Activated CD4-positive, alpha-beta memory T cell treated with anti-CD3 and anti-CD28 coated beads for 36 hours (primary cell): ENCODE data around the gene ZNF580. TPM values are rescaled to one million over a fixed set of nuclear protein-coding genes. Genes with fewer than 3 reads are reported as not detected.

Source experiments
- CTCF ChIA-PET: fragments of 350-600 bp; sonication (Branson Sonifier 250); formaldehyde crosslinking; loops from one replicate; lab custom pipeline; 2021; ENCODE audit warnings: antibody characterized with exemption, inconsistent platforms; lab: Charles Lee
- POLR2A ChIA-PET: fragments of 350-600 bp; sonication (Branson Sonifier 250); formaldehyde crosslinking; loops from one replicate; lab custom pipeline; 2021; ENCODE audit warnings: antibody characterized with exemption; lab: Charles Lee
- DNase-seq: peaks from one replicate; pipeline ENCODE4 v3.0.0-alpha.2; 2020
- H3K27ac Mint-ChIP-seq: one replicate; pipeline ENCODE4 v1.8.0; 2021; ENCODE audit warnings: mixed read lengths
- H3K27me3 Mint-ChIP-seq: one replicate; pipeline ENCODE4 v1.8.0; 2021; ENCODE audit warnings: mixed read lengths
- H3K36me3 Mint-ChIP-seq: one replicate; pipeline ENCODE4 v1.8.0; 2021; ENCODE audit warnings: mixed read lengths
- H3K4me1 Mint-ChIP-seq: one replicate; pipeline ENCODE4 v1.8.0; 2021; ENCODE audit warnings: low read depth, mixed read lengths
- H3K4me3 Mint-ChIP-seq: one replicate; pipeline ENCODE4 v1.8.0; 2021; ENCODE audit warnings: mild to moderate bottlenecking, mixed read lengths
- H3K9me3 Mint-ChIP-seq: one replicate; pipeline ENCODE4 v1.8.0; 2021; ENCODE audit warnings: mixed read lengths
- intact Hi-C: fragments of 100-400 bp; cut with micrococcal nuclease; formaldehyde crosslinking; loops from one replicate; pipeline ENCODE4 v1.15.1; 2023
- total RNA-seq, 2 experiments: library from RNA; stranded (reverse); gene quantifications; one replicate each; pipeline ENCODE4 v1.2.3, GENCODE V29; 2021

The ZNF580 gene
- total RNA-seq, 2 experiments from 2014 or later = 23.4 to 23.5 TPM

GRCh38 chr19:55626350-55626749 is 14.5 kb upstream of the ZNF580 start:
- intact Hi-C loops = loop anchor here (1.0 kb wide), 1 partner anchor 28 kb away; no protein-coding TSS in a partner anchor
- Mint-ChIP-seq H3K4me1 (peaks cover 28% of the 10 kb centered on the region), H3K27me3 (no peaks in the 10 kb centered on the region), H3K9me3 (no peaks in the 10 kb centered on the region), H3K4me3 (peak overlapping the region; percentile 42), H3K36me3 (no peaks in the 10 kb centered on the region), H3K27ac (peak overlapping the region; percentile 71)
- peak; percentile 76 for DNase-seq
- CTCF ChIA-PET = interaction anchor here (1.0 to 3.3 kb wide), 10 partner anchors 12 to 538 kb away, joined by 3 to 26 read pairs (median 6); partner anchors contain the start of gene ZNF865
- POLR2A ChIA-PET = interaction anchor here (1.0 to 2.0 kb wide), 5 partner anchors 9 to 371 kb away, joined by 3 to 5 read pairs (median 4); partner anchors contain the start of genes FIZ1, ZNF580 and ZNF865

GRCh38 chr19:55632463-55632834 is 8.4 kb upstream of the ZNF580 start:
- ChIA-PET POLR2A (interaction anchor here (0.6 to 2.1 kb wide), 6 partner anchors 10 to 373 kb away, joined by 3 to 6 read pairs (median 4); partner anchors contain the start of genes FIZ1, PPP6R1, UBE2S and ZNF581), CTCF (interaction anchor here (0.7 to 3.8 kb wide), 45 partner anchors 8 to 701 kb away, joined by 3 to 36 read pairs (median 5); partner anchors contain the start of genes CCDC106, FIZ1, ISOC2 and PPP1R12C)
- H3K27me3 Mint-ChIP-seq = no peaks in the 10 kb centered on the region
- peaks cover 5% of the 10 kb centered on the region for H3K36me3 Mint-ChIP-seq
- H3K9me3 Mint-ChIP-seq = no peaks in the 10 kb centered on the region
- H3K27ac Mint-ChIP-seq = no peak overlapping the region
- H3K4me1 Mint-ChIP-seq = peaks cover 39% of the 10 kb centered on the region
- peak; percentile 88 for DNase-seq
- no peak overlapping the region for H3K4me3 Mint-ChIP-seq
- intact Hi-C loops = loop anchor here (1.0 to 5.0 kb wide), 3 partner anchors 8 to 165 kb away; partner anchors contain the start of gene ZNF784

- POLR2A ChIA-PET = interaction anchor here (0.8 to 2.1 kb wide), 5 partner anchors 9 to 507 kb away, joined by 3 to 6 read pairs (median 4); partner anchors contain the start of genes FIZ1, ZNF581 and ZNF784
- Mint-ChIP-seq H3K9me3 (no peaks in the 10 kb centered on the region), H3K27ac (peak overlapping the region; percentile 99), H3K4me1 (peaks cover 49% of the 10 kb centered on the region), H3K36me3 (peaks cover 9% of the 10 kb centered on the region), H3K27me3 (no peaks in the 10 kb centered on the region), H3K4me3 (peak overlapping the region; percentile 99)
- CTCF ChIA-PET = interaction anchor here (0.9 to 3.8 kb wide), 19 partner anchors 9 to 439 kb away, joined by 3 to 36 read pairs (median 16); partner anchors contain the start of genes CCDC106, KMT5C, U2AF2 and ZNF579
- DNase-seq = no peak
- intact Hi-C loops = loop anchor here (2.0 to 5.0 kb wide), 2 partner anchors 41 to 167 kb away; partner anchors contain the start of gene EPN1
Observed at GRCh38 chr19:55633861-55634260, 6.9 kb upstream of the ZNF580 start.

GRCh38 chr19:55635334-55635717 is 5.5 kb upstream of the ZNF580 start:
- H3K36me3 Mint-ChIP-seq = peaks cover 13% of the 10 kb centered on the region
- peaks cover 2% of the 10 kb centered on the region for H3K9me3 Mint-ChIP-seq
- intact Hi-C loops = loop anchor here (1.0 to 2.0 kb wide), 2 partner anchors 8 to 39 kb away; partner anchors contain the start of genes EPN1 and ZNF581
- H3K27me3 Mint-ChIP-seq = no peaks in the 10 kb centered on the region
- ChIA-PET POLR2A (interaction anchor here (1.0 to 1.6 kb wide), 3 partner anchors 9 to 150 kb away, joined by 3 to 5 read pairs (median 5); partner anchors contain the start of gene NAT14), CTCF (interaction anchor here (0.6 to 5.0 kb wide), 6 partner anchors 10 to 174 kb away, joined by 3 to 26 read pairs (median 4); partner anchors contain the start of genes ISOC2, ZNF784 and ZNF865)
- peak; percentile 53 for DNase-seq
- H3K4me3 Mint-ChIP-seq = peak overlapping the region; percentile 99
- H3K27ac Mint-ChIP-seq = peak overlapping the region; percentile 99
- peaks cover 61% of the 10 kb centered on the region for H3K4me1 Mint-ChIP-seq

- no peak for DNase-seq
Observed at GRCh38 chr19:55635856-55636440, 4.9 kb upstream of the ZNF580 start.

GRCh38 chr19:55636723-55637122 is 4.1 kb upstream of the ZNF580 start:
- Mint-ChIP-seq H3K9me3 (peaks cover 2% of the 10 kb centered on the region), H3K27me3 (no peaks in the 10 kb centered on the region), H3K27ac (peak overlapping the region; percentile 99), H3K4me3 (peak overlapping the region; percentile 99), H3K4me1 (peaks cover 61% of the 10 kb centered on the region), H3K36me3 (peaks cover 17% of the 10 kb centered on the region)
- intact Hi-C loops = no loop called here
- ChIA-PET CTCF (interaction anchor here (0.8 to 5.0 kb wide), 7 partner anchors 11 to 133 kb away, joined by 4 to 26 read pairs (median 5); partner anchors contain the start of genes FIZ1 and ZNF784), POLR2A (interaction anchor here (1.0 to 1.8 kb wide), 5 partner anchors 11 to 254 kb away, joined by 3 to 5 read pairs (median 4); partner anchors contain the start of genes CCDC106, NAT14 and U2AF2)
- no peak for DNase-seq

More at GRCh38 chr19:55635856-55636440, 4.9 kb upstream of the ZNF580 start:
- CTCF ChIA-PET = interaction anchor here (1.0 to 5.0 kb wide), 6 partner anchors 10 to 132 kb away, joined by 4 to 26 read pairs (median 6); partner anchors contain the start of genes FIZ1 and ZNF784
- POLR2A ChIA-PET = interaction anchor here (0.5 to 1.6 kb wide), 3 partner anchors 132 to 389 kb away, joined by 3 to 8 read pairs (median 3); partner anchors contain the start of gene NAT14
- Mint-ChIP-seq H3K9me3 (peaks cover 2% of the 10 kb centered on the region), H3K4me3 (peak overlapping the region; percentile 99), H3K27me3 (no peaks in the 10 kb centered on the region), H3K36me3 (peaks cover 13% of the 10 kb centered on the region), H3K4me1 (peaks cover 64% of the 10 kb centered on the region), H3K27ac (peak overlapping the region; percentile 99)
- intact Hi-C loops = loop anchor here (1.0 to 2.0 kb wide), 2 partner anchors 7 to 39 kb away; partner anchors contain the start of genes EPN1 and ZNF581

- Mint-ChIP-seq H3K4me3 (no peak overlapping the region), H3K27ac (peak overlapping the region; percentile 71), H3K9me3 (peaks cover 2% of the 10 kb centered on the region), H3K4me1 (peaks cover 54% of the 10 kb centered on the region), H3K27me3 (no peaks in the 10 kb centered on the region), H3K36me3 (peaks cover 17% of the 10 kb centered on the region)
- intact Hi-C loops = no loop called here
- ChIA-PET CTCF (interaction anchor here (0.7 to 5.0 kb wide), 9 partner anchors 12 to 133 kb away, joined by 3 to 26 read pairs (median 4); partner anchors contain the start of genes FIZ1, U2AF2 and ZNF784), POLR2A (interaction anchor here (1.6 to 1.8 kb wide), 3 partner anchors 10 to 255 kb away, joined by 4 to 5 read pairs (median 5); partner anchors contain the start of genes CCDC106 and U2AF2)
- DNase-seq = no peak
Observed at GRCh38 chr19:55637534-55637933, 3.3 kb upstream of the ZNF580 start.

GRCh38 chr19:55638864-55639359 is 1.9 kb upstream of the ZNF580 start:
- peak; percentile 81 for DNase-seq
- H3K4me1 Mint-ChIP-seq = peaks cover 60% of the 10 kb centered on the region
- intact Hi-C loops = no loop called here
- H3K36me3 Mint-ChIP-seq = peaks cover 25% of the 10 kb centered on the region
- peak overlapping the region; percentile 81 for H3K27ac Mint-ChIP-seq
- ChIA-PET CTCF (interaction anchor here (0.6 to 5.0 kb wide), 8 partner anchors 8 to 135 kb away, joined by 3 to 26 read pairs (median 4); partner anchors contain the start of genes FIZ1, U2AF2 and ZNF784), POLR2A (no interaction called here)
- H3K27me3 Mint-ChIP-seq = no peaks in the 10 kb centered on the region
- H3K4me3 Mint-ChIP-seq = peak overlapping the region; percentile 51
- H3K9me3 Mint-ChIP-seq = peaks cover 2% of the 10 kb centered on the region

- DNase-seq = peak; percentile 81
- Mint-ChIP-seq H3K4me1 (peaks cover 59% of the 10 kb centered on the region), H3K36me3 (peaks cover 25% of the 10 kb centered on the region), H3K27ac (peak overlapping the region; percentile 88), H3K4me3 (peak overlapping the region; percentile 77), H3K9me3 (peaks cover 2% of the 10 kb centered on the region), H3K27me3 (no peaks in the 10 kb centered on the region)
- intact Hi-C loops = loop anchor here (5.0 kb wide), 1 partner anchor 383 kb away; the partner anchor contains the start of gene PPP6R1
- CTCF ChIA-PET = interaction anchor here (0.5 to 5.0 kb wide), 6 partner anchors 14 to 125 kb away, joined by 3 to 26 read pairs (median 4); partner anchors contain the start of genes FIZ1, U2AF2 and ZNF784
- POLR2A ChIA-PET = interaction anchor here (1.9 kb wide), 1 partner anchor 14 kb away, joined by 4 read pairs; no protein-coding TSS in a partner anchor
Observed at GRCh38 chr19:55640043-55640576, 692 bp upstream of the ZNF580 start.

- Mint-ChIP-seq H3K27me3 (no peaks in the 10 kb centered on the region), H3K4me1 (peaks cover 53% of the 10 kb centered on the region), H3K4me3 (peak overlapping the region; percentile 85), H3K9me3 (peaks cover 2% of the 10 kb centered on the region), H3K27ac (peak overlapping the region; percentile 98), H3K36me3 (peaks cover 28% of the 10 kb centered on the region)
- ChIA-PET POLR2A (interaction anchor here (1.9 to 2.6 kb wide), 3 partner anchors 8 to 15 kb away, joined by 4 to 19 read pairs (median 6); partner anchors contain the start of gene U2AF2), CTCF (interaction anchor here (0.7 to 2.0 kb wide), 4 partner anchors 9 to 13 kb away, joined by 3 to 28 read pairs (median 14); partner anchors contain the start of gene U2AF2)
- DNase-seq = peak; percentile 38
- intact Hi-C loops = loop anchor here (2.0 to 5.0 kb wide), 3 partner anchors 37 to 384 kb away; partner anchors contain the start of genes PPP6R1, RPL28, TMEM238 and ZNF865
Observed at GRCh38 chr19:55641426-55642152, 787 bp downstream of the ZNF580 start.
